ENCODE results near the gene LTO1. TPM values are rescaled to one million over a fixed set of nuclear protein-coding genes. Genes with fewer than 3 reads are reported as not detected.
"Not testable (repeated sequence)": the region's sequence is repeated elsewhere in the genome, so short reads cannot be mapped to it uniquely, and the experiment has no call there.

The LTO1 gene
- total RNA-seq, 2 donors from 2014 or later = 11.3 to 20.0 TPM

GRCh38 chr11:69699213-69699612 lies 24.1 kb upstream of the LTO1 start:
- Histone ChIP-seq H3K36me3 (no peaks in the 10 kb centered on the region), H3K9ac (ENCODE audit: low read depth in 2 of 2, low read length in 2 of 2) (no peak overlapping the region), H3K27ac (no peak overlapping the region), H3K27me3 (peaks cover 33% of the 10 kb centered on the region), H3K9me3 (no peaks in the 10 kb centered on the region), H3K4me1 (peaks cover 4% of the 10 kb centered on the region), H3K4me3 (no peak overlapping the region)
- intact Hi-C loops (cut with DNase I) = no loop called here
- DNase-seq = no peak
- no peak for TF ChIP-seq CTCF (IDR thresholded peaks at IDR 0.05)

GRCh38 chr11:69698362-69698761 lies 23.2 kb upstream of the LTO1 start:
- Histone ChIP-seq H3K27ac (no peak overlapping the region), H3K36me3 (no peaks in the 10 kb centered on the region), H3K27me3 (peaks cover 25% of the 10 kb centered on the region), H3K4me3 (no peak overlapping the region), H3K4me1 (no peaks in the 10 kb centered on the region), H3K9me3 (no peaks in the 10 kb centered on the region), H3K9ac (ENCODE audit: low read depth in 2 of 2, low read length in 2 of 2) (no peak overlapping the region)
- intact Hi-C loops (cut with DNase I) = no loop called here
- no peak for DNase-seq
- TF ChIP-seq CTCF (IDR thresholded peaks at IDR 0.05) = no peak

GRCh38 chr11:69697861-69698260 lies 22.7 kb upstream of the LTO1 start:
- H3K27ac ChIP-seq = no peak overlapping the region
- peaks cover 20% of the 10 kb centered on the region for H3K27me3 ChIP-seq
- H3K4me3 ChIP-seq = no peak overlapping the region
- H3K9ac ChIP-seq (ENCODE audit: low read depth in 2 of 2, low read length in 2 of 2) = no peak overlapping the region
- intact Hi-C loops (cut with DNase I) = no loop called here
- no peaks in the 10 kb centered on the region for H3K9me3 ChIP-seq
- no peak for DNase-seq
- H3K4me1 ChIP-seq = no peaks in the 10 kb centered on the region
- no peaks in the 10 kb centered on the region for H3K36me3 ChIP-seq
- no peak for TF ChIP-seq CTCF (IDR thresholded peaks at IDR 0.05)

- intact Hi-C loops (cut with DNase I) = no loop called here
- H3K4me3 ChIP-seq = no peak overlapping the region
- H3K9ac ChIP-seq (ENCODE audit: low read depth in 2 of 2, low read length in 2 of 2) = no peak overlapping the region
- H3K4me1 ChIP-seq = no peaks in the 10 kb centered on the region
- no peaks in the 10 kb centered on the region for H3K9me3 ChIP-seq
- TF ChIP-seq CTCF (IDR thresholded peaks at IDR 0.05) = no peak
- no peaks in the 10 kb centered on the region for H3K36me3 ChIP-seq
- H3K27me3 ChIP-seq = peaks cover 16% of the 10 kb centered on the region
- no peak overlapping the region for H3K27ac ChIP-seq
- no peak for DNase-seq
Measured at GRCh38 chr11:69697469-69697843, 22.3 kb upstream of the LTO1 start.

GRCh38 chr11:69696749-69697468 lies 21.8 kb upstream of the LTO1 start:
- no peak overlapping the region for H3K27ac ChIP-seq
- H3K27me3 ChIP-seq = peaks cover 10% of the 10 kb centered on the region
- DNase-seq = no peak
- intact Hi-C loops (cut with DNase I) = no loop called here
- H3K36me3 ChIP-seq = no peaks in the 10 kb centered on the region
- TF ChIP-seq CTCF (IDR thresholded peaks at IDR 0.05) = no peak
- no peak overlapping the region for H3K9ac ChIP-seq (ENCODE audit: low read depth in 2 of 2, low read length in 2 of 2)
- no peaks in the 10 kb centered on the region for H3K4me1 ChIP-seq
- H3K9me3 ChIP-seq = no peaks in the 10 kb centered on the region
- no peak overlapping the region for H3K4me3 ChIP-seq

- intact Hi-C loops (cut with DNase I); H3K9me3 ChIP-seq; H3K9ac ChIP-seq (ENCODE audit: low read depth in 2 of 2, low read length in 2 of 2); H3K27me3 ChIP-seq; H3K27ac ChIP-seq; H3K36me3 ChIP-seq; H3K4me3 ChIP-seq; H3K4me1 ChIP-seq; DNase-seq: not testable (repeated sequence)
Measured at GRCh38 chr11:69695995-69696394, 20.8 kb upstream of the LTO1 start.
